Vagina (tissue), 2 donors: ENCODE results near the gene HNRNPA0.

Experiments used
- POLR2A ChIP-seq, 2 donors: fragments of 450-650 bp; IDR thresholded peaks; one replicate each; pipeline ENCODE4 v1.6.1; 2017; ENCODE audit warnings: antibody characterized with exemption in 2 of 2, mild to moderate bottlenecking in 2 of 2, moderate library complexity in 2 of 2
- TF ChIP-seq, protein P1 (sequence below), 3 experiments: fragments of 450-650 bp in 2 of 3; fragments of 200-600 bp in 1 of 3; sonication (generic) in 1 of 3; IDR thresholded peaks; one replicate each; pipeline ENCODE4 v1.5.1; 2017 to 2019; ENCODE audit warnings: antibody characterized with exemption in 3 of 3, mild to moderate bottlenecking in 2 of 3, moderate library complexity in 2 of 3

DNA sequence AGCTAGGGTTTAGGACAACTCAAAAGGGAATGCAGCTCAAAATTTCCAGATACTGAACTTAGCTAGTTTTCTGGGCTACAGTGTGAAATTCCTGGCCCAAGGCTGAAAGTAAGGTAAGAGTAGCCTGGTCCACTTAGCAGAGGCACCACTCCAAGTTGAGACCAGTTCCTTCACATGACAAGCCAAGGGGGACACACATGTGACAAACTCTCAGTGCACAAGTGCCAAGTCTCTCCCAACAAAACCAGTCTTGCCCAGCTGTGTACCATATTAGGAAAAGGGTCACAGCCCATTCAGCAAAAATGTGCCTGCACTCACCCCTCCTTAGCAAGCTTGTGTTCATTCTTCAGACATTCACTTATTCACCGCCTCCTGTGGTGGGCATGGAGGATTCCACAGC lies 46.1 kb downstream of the HNRNPA0 start:
- TF ChIP-seq, protein P1, sequence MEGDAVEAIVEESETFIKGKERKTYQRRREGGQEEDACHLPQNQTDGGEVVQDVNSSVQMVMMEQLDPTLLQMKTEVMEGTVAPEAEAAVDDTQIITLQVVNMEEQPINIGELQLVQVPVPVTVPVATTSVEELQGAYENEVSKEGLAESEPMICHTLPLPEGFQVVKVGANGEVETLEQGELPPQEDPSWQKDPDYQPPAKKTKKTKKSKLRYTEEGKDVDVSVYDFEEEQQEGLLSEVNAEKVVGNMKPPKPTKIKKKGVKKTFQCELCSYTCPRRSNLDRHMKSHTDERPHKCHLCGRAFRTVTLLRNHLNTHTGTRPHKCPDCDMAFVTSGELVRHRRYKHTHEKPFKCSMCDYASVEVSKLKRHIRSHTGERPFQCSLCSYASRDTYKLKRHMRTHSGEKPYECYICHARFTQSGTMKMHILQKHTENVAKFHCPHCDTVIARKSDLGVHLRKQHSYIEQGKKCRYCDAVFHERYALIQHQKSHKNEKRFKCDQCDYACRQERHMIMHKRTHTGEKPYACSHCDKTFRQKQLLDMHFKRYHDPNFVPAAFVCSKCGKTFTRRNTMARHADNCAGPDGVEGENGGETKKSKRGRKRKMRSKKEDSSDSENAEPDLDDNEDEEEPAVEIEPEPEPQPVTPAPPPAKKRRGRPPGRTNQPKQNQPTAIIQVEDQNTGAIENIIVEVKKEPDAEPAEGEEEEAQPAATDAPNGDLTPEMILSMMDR (IDR thresholded peaks at IDR 0.05) = no peak
- TF ChIP-seq POLR2A (IDR thresholded peaks at IDR 0.05) = no peak
